ENCODE results near the gene BAZ2B.
"Not testable (repeated sequence)": the region's sequence is repeated elsewhere in the genome, so short reads cannot be mapped to it uniquely, and the experiment has no call there.

The BAZ2B gene

GRCh38 chr2:159456500-159457426, 159.6 kb downstream of the BAZ2B start:
- no peak for DNase-seq

GRCh38 chr2:159455330-159455918, 160.9 kb downstream of the BAZ2B start:
- no peak for DNase-seq

- DNase-seq = no peak
These were observed 162.2 kb downstream of the BAZ2B start for GRCh38 chr2:159454185-159454584.

GRCh38 chr2:159450180-159450579, 166.2 kb downstream of the BAZ2B start:
- no peak for DNase-seq

GRCh38 chr2:159449504-159450124, 166.7 kb downstream of the BAZ2B start:
- no peak for DNase-seq

- DNase-seq = no peak
These were observed 169.5 kb downstream of the BAZ2B start for GRCh38 chr2:159446817-159447216.

DNA sequence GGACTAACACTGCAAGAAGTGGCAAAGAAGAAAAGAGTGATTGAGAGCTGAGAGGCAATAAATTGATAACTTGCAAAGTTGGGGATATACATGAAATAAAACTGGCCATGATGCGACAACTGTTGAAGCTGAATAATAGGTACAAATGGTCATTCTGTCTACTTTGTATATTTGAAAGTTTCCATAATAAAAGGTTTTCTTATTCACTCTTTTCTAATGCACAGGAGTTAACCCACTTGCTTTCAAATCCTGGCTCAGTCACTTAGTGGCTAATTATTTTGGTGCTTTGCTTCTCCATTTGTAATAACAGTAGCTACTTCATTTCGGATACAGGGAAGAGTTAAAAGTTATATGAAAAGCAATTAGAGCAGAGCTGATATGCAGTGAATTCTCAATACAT, 170.1 kb downstream of the BAZ2B start:
- no peak for DNase-seq

- DNase-seq = no peak
These were observed 171.0 kb downstream of the BAZ2B start for GRCh38 chr2:159445307-159445706.

DNA sequence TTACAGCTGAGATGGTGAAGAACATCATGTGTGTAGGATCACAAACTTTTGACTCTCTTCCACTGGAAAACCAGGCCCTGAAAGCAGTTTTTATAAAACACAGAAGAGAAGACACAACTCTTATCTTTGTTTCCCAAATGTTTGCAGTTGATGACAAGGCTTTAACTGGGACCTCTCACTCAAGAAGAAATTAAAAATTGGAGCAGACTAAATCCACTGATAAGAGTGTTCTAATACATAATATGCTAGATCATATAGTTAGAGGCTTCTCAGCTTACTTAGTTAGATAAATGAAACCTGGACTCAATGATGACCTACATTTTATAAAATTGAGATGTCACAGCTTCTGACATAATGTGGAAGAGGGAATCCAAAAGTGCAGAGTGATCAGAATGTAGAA, 171.6 kb downstream of the BAZ2B start:
- DNase-seq = no peak

GRCh38 chr2:159442159-159442852, 174.0 kb downstream of the BAZ2B start:
- no peak for DNase-seq

DNA sequence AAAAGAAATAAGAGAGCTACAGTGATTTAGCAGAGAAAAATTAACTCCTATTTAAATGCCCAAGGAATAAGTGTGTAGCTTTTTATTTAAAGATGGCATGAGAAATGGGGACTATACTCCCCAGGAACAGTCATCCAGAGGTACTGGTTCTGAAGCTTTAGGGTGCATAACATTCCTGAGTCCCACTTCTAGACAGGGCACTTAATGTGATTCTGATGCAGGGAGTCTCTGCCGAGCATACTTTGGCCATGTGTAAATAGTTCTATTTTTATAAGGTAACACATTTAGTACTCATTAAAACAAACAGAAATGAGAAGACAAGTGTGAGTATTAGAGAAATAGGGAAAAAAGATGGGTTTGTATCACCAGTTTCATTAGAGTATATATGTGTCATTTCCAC, 175.2 kb downstream of the BAZ2B start:
- DNase-seq = no peak

DNA sequence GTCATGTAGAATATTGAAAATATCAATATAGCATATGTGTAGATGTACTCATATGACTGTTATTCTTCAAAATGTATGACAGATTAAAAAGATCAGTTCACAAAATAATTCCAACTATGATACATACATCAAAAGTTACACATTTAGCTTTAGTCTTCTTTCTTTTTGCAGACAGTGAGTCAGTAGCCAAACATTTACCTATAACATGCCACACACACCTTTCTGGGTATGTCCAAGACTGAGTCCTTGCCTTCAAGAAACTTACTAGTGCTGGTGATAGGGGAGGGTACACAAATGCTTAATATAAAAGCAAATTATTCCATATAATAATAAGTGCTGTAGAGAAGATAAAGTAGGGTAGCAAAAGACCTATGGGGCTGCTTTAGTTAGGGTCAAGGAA, 176.9 kb downstream of the BAZ2B start:
- no peak for DNase-seq

GRCh38 chr2:159438720-159439353, 177.5 kb downstream of the BAZ2B start:
- DNase-seq = no peak

DNA sequence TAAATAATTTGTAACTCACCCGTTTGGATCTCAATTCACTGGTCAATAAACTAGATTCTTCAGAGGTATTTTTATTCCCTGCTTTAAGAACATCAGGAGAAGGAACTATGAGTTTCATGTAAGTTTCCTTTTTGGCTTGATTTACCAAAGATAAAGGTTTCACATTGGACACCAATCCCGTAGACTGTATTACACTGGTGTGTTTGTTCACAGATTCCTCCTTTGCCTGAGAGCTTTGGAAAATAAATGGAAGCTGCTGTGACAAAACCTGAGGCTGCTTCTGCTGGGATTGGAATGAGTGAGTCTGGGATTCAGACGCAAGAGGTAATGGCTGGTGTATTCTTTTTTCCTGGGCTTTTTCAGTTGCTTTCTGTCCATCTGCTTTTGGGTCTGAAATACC, 178.1 kb downstream of the BAZ2B start:
- DNase-seq = no peak

GRCh38 chr2:159432610-159433009, 183.7 kb downstream of the BAZ2B start:
- DNase-seq = no peak

GRCh38 chr2:159427048-159427447, 189.3 kb downstream of the BAZ2B start:
- no peak for DNase-seq

- no peak for DNase-seq
These were observed 196.9 kb downstream of the BAZ2B start for GRCh38 chr2:159419403-159419802.

DNA sequence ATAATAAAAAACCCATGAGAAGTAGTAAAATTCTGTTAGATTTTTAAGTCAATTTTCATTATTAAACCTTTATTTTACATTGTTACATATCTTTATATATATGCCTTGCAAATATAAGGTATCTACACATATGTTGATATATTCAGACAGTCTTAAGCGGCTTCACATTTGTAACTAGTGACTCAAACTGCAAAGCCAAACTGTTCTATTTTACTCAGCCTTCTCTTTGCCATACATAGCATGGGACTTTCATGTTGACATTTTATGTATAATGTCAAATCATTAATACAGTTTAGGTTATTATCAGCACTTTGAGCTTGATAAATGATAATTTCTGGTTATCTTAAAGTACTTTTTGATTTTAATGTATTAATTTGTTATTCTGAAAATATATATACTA, 204.9 kb downstream of the BAZ2B start:
- no peak for DNase-seq

- no peak for DNase-seq
These were observed 206.1 kb downstream of the BAZ2B start for GRCh38 chr2:159410276-159410675.

DNA sequence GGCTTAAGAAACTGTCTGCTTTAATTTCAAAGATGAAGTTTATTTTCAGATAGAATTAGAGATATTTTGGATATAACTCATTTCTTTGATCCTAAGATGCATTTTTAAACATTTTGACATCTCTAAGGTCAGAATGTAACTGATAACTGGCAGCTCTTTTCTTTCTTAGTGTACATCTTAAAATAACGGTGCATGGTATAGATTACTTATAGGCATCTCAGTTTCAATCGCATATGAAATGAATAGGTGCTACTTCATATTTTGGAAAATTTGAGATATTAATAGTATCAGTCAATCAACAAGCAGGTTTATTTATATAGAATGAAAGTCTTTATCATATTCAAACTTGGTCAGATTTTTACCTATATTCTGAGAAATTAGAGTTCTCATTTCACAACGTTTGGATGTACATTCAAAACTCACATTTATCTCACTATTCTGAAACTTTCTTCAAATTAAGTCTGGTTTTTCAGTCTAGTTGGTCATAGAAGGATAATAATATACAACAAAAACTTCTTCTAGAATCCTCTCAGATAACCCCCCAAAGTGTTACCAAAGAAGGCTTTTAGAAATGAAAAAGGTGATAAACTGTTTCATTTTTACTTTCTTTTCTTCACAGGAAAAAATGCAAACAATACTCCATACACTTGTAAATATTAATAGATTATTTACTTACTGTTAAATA, 207.1 kb downstream of the BAZ2B start:
- DNase-seq = no peak

- no peak for DNase-seq
These were observed 213.6 kb downstream of the BAZ2B start for GRCh38 chr2:159402790-159403189.

DNA sequence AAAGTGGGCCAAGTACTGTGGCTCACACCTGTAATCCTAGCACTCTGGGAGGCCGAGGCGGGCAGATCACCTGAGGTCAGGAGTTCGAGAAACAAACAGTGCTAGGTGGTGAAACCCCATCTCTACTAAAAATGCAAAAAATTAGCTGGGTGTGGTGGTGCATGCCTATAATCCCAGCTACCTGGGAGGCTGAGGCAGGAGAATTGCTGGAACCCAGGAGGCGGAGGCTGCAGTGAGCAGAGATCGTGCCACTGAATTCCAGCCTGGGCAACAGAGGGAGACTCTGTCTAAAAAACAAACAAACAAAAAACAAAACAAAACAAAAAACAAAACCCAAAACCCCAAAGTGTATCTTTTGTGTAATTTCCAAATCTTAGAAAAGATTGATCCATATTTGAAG, 214.2 kb downstream of the BAZ2B start:
- not testable (repeated sequence) for DNase-seq

All from cortex of kidney (tissue), 1 donor.